Measurements from ENCODE around the gene GPHA2. TPM values are rescaled to one million over a fixed set of nuclear protein-coding genes. Genes with fewer than 3 reads are reported as not detected.
A peak's percentile ranks its signal among the peaks of the same experiment; 100 is the strongest.

Gene GPHA2
- total RNA-seq, 1 experiment from 2014 or later, result not detected

- no peaks in the 10 kb centered on the region for H3K9me3 Mint-ChIP-seq (ENCODE audit: low read depth, unreplicated experiment)
Observed at GRCh38 chr11:64887234-64887756, 48.4 kb downstream of the GPHA2 start.

GRCh38 chr11:64885367-64886286, 50.1 kb downstream of the GPHA2 start:
- CTCF ChIA-PET, result interaction anchor here (0.6 to 1.5 kb wide), 2 partner anchors 37 to 390 kb away, joined by 4 read pairs; no protein-coding TSS in a partner anchor
- DNase-seq, result no peak
- H3K36me3 Mint-ChIP-seq (ENCODE audit: insufficient read depth, unreplicated experiment), result peaks cover 27% of the 10 kb centered on the region
- peak overlapping the region; percentile 55 for H3K27ac Mint-ChIP-seq (ENCODE audit: unreplicated experiment)
- peaks cover 46% of the 10 kb centered on the region for H3K4me1 Mint-ChIP-seq (ENCODE audit: low read depth, unreplicated experiment)
- TSS peak; percentile 3 for BruUV-seq (replicated peaks)
- H3K27me3 Mint-ChIP-seq (ENCODE audit: unreplicated experiment), result no peaks in the 10 kb centered on the region
- no peaks in the 10 kb centered on the region for H3K9me3 Mint-ChIP-seq (ENCODE audit: low read depth, unreplicated experiment)
- no peak for TF ChIP-seq CTCF (IDR thresholded peaks at IDR 0.05; ENCODE audit: unreplicated experiment)
- intact Hi-C loops (cut with micrococcal nuclease; ENCODE audit: unreplicated experiment), result no loop called here
- peak overlapping the region; percentile 2 for H3K4me3 Mint-ChIP-seq (ENCODE audit: low read depth, unreplicated experiment)

More at GRCh38 chr11:64887234-64887756, 48.4 kb downstream of the GPHA2 start:
- H3K27ac Mint-ChIP-seq (ENCODE audit: unreplicated experiment), result peak overlapping the region; percentile 77
- TF ChIP-seq CTCF (IDR thresholded peaks at IDR 0.05; ENCODE audit: unreplicated experiment), result no peak
- H3K4me3 Mint-ChIP-seq (ENCODE audit: low read depth, unreplicated experiment), result peak overlapping the region; percentile 63
- DNase-seq, result no peak
- H3K36me3 Mint-ChIP-seq (ENCODE audit: insufficient read depth, unreplicated experiment), result peaks cover 43% of the 10 kb centered on the region
- CTCF ChIA-PET, result interaction anchor here (1.0 to 4.6 kb wide), 5 partner anchors 30 to 110 kb away, joined by 3 to 49 read pairs (median 4); partner anchors contain the start of genes ATG2A, BATF2 and SF1
- intact Hi-C loops (cut with micrococcal nuclease; ENCODE audit: unreplicated experiment), result no loop called here
- no peaks in the 10 kb centered on the region for H3K27me3 Mint-ChIP-seq (ENCODE audit: unreplicated experiment)
- peaks cover 62% of the 10 kb centered on the region for H3K4me1 Mint-ChIP-seq (ENCODE audit: low read depth, unreplicated experiment)
- BruUV-seq (replicated peaks), result no TSS peak

Small RNA genes within 50 kb of the gene (microRNA-seq; reads per million reads assigned to microRNA genes)
- not detected for gene MIR6749
- 7.4 reads per million, percentile 26 among the genes with 10 or more reads in this experiment for gene MIR6750

Other genes starting within 250 kb of the GPHA2 start
- not detected in 2 replicates for gene NRXN2, start 212.7 kb downstream of the GPHA2 start, total RNA-seq (2022)
- gene RASGRP2, start 191.8 kb downstream of the GPHA2 start, total RNA-seq (2022), result not detected in 2 replicates
- gene PYGM, start 175.9 kb downstream of the GPHA2 start, total RNA-seq (2022), result 1.4 and 1.8 TPM in 2 replicates
- gene SF1, start 157.4 kb downstream of the GPHA2 start, total RNA-seq (2022), result 312 and 319 TPM in 2 replicates
- 17.0 and 17.4 TPM in 2 replicates for gene MAP4K2, start 132.7 kb downstream of the GPHA2 start, total RNA-seq (2022)
- 39.8 and 41.0 TPM in 2 replicates for gene MEN1, start 125.3 kb downstream of the GPHA2 start, total RNA-seq (2022)
- gene CDC42BPG, start 91.2 kb downstream of the GPHA2 start, total RNA-seq (2022), result 26.5 and 33.0 TPM in 2 replicates
- gene EHD1, start 57.3 kb downstream of the GPHA2 start, total RNA-seq (2022), result 92.8 and 101 TPM in 2 replicates
- 29.6 and 35.8 TPM in 2 replicates for gene ATG2A, start 18.7 kb downstream of the GPHA2 start, total RNA-seq (2022)
- gene PPP2R5B, start 11.2 kb downstream of the GPHA2 start, total RNA-seq (2022), result 9.9 and 12.2 TPM in 2 replicates
- 0.56 TPM in 1 of 2 replicates, not detected in the other for gene MAJIN, start 36.2 kb upstream of the GPHA2 start, total RNA-seq (2022)
- 4.5 and 11.3 TPM in 2 replicates for gene BATF2, start 61.1 kb upstream of the GPHA2 start, total RNA-seq (2022)
- 62.6 and 63.7 TPM in 2 replicates for gene ARL2, start 78.3 kb upstream of the GPHA2 start, total RNA-seq (2022)
- 22.1 and 25.7 TPM in 2 replicates for gene SNX15, start 91.5 kb upstream of the GPHA2 start, total RNA-seq (2022)
- 12.9 and 17.6 TPM in 2 replicates for gene SAC3D1, start 105.3 kb upstream of the GPHA2 start, total RNA-seq (2022)
- gene NAALADL1, start 122.7 kb upstream of the GPHA2 start, total RNA-seq (2022), result not detected in 2 replicates
- 53.4 and 55.4 TPM in 2 replicates for gene CDCA5, start 148.1 kb upstream of the GPHA2 start, total RNA-seq (2022)
- 47.6 and 48.0 TPM in 2 replicates for gene ZFPL1, start 148.3 kb upstream of the GPHA2 start, total RNA-seq (2022)
- 64.4 and 78.1 TPM in 2 replicates for gene VPS51, start 160.3 kb upstream of the GPHA2 start, total RNA-seq (2022)
- 41.2 and 42.8 TPM in 2 replicates for gene TM7SF2, start 176.0 kb upstream of the GPHA2 start, total RNA-seq (2022)
- 13.2 and 17.2 TPM in 2 replicates for gene ZNHIT2, start 181.8 kb upstream of the GPHA2 start, total RNA-seq (2022)
- 650 and 668 TPM in 2 replicates for gene FAU, start 186.2 kb upstream of the GPHA2 start, total RNA-seq (2022)
- gene MRPL49, start 186.4 kb upstream of the GPHA2 start, total RNA-seq (2022), result 84.1 and 97.9 TPM in 2 replicates
- gene SYVN1, start 198.6 kb upstream of the GPHA2 start, total RNA-seq (2022), result 68.5 and 76.7 TPM in 2 replicates
- gene SPDYC, start 234.3 kb upstream of the GPHA2 start, total RNA-seq (2022), result not detected in 2 replicates
- 288 and 314 TPM in 2 replicates for gene CAPN1, start 246.0 kb upstream of the GPHA2 start, total RNA-seq (2022)